Lung (tissue), 16 donors: ENCODE measurements around the gene TMTC2. TPM values are rescaled to one million over a fixed set of nuclear protein-coding genes. Genes with fewer than 3 reads are reported as not detected.

Source experiments
- ATAC-seq: fragments of 200-7000 bp; cut with Tn5 transposase; one replicate; pipeline ENCODE4 v1.9.1; 2020; ENCODE audit warnings: moderate number of reproducible peaks; ENCODE audit not compliant: insufficient read depth, low FRiP score
- DNase-seq, 3 donors: peaks; one replicate each; pipeline ENCODE4 v3.0.0-alpha.2; 2013 to 2017
- H3K27ac ChIP-seq, 2 donors: one replicate each; pipeline ENCODE4 v1.5.1; 2013; ENCODE audit warnings: mild to moderate bottlenecking in 2 of 2, moderate library complexity in 2 of 2, control low read depth in 1 of 2, inconsistent platforms in 1 of 2, low read depth in 1 of 2, low read length in 1 of 2
- H3K27me3 ChIP-seq, 3 donors: one replicate each; pipeline ENCODE4 v1.5.1; 2013; ENCODE audit warnings: low read length in 2 of 3; ENCODE audit not compliant: control insufficient read depth in 3 of 3, insufficient read depth in 3 of 3
- H3K36me3 ChIP-seq, 4 donors: one replicate each; pipeline ENCODE4 v1.5.1; 2013; ENCODE audit warnings: low read length in 4 of 4, mild to moderate bottlenecking in 1 of 4, moderate library complexity in 1 of 4; ENCODE audit not compliant: control insufficient read depth in 4 of 4, insufficient read depth in 4 of 4
- H3K4me1 ChIP-seq, 5 donors: one replicate each; pipeline ENCODE4 v1.5.1; 2013; ENCODE audit warnings: low read length in 5 of 5, mild to moderate bottlenecking in 2 of 5, moderate library complexity in 1 of 5; ENCODE audit not compliant: control insufficient read depth in 5 of 5, insufficient read depth in 5 of 5
- H3K4me3 ChIP-seq: one replicate; pipeline ENCODE4 v1.5.1; 2013; ENCODE audit warnings: mild to moderate bottlenecking, control low read depth, moderate library complexity
- H3K9ac ChIP-seq, 2 donors: one replicate each; pipeline ENCODE4 v1.5.1; 2013; ENCODE audit warnings: low read length in 2 of 2, control low read depth in 1 of 2; ENCODE audit not compliant: insufficient read depth in 1 of 2
- H3K9me3 ChIP-seq, 4 donors: one replicate each; pipeline ENCODE4 v1.5.1; 2013; ENCODE audit warnings: low read length in 3 of 4, mild to moderate bottlenecking in 1 of 4, moderate library complexity in 1 of 4; ENCODE audit not compliant: control insufficient read depth in 4 of 4, insufficient read depth in 3 of 4
- CTCF ChIP-seq: IDR thresholded peaks from 2 replicates; pipeline ENCODE4 v1.5.1; 2012; ENCODE audit warnings: mild to moderate bottlenecking; ENCODE audit errors: control extremely low read depth, extremely low read depth
- WGBS, 2 donors: extraction: QIAGEN DNeasy Blood & Tissue Kit; methylation state at CpG; one replicate each; pipeline ENCODE4 v1.1.7; 2013; 5-methylcytosine and 5-hydroxymethylcytosine counted together
- long read RNA-seq, 5 donors: transcript quantifications; one replicate each; lab custom pipeline, GENCODE V29; 2026
- polyA plus RNA-seq, 2 donors: library from polyadenylated mRNA; stranded (reverse); fragments of 200-250 nt; gene quantifications; one replicate each; pipeline ENCODE4 v1.2.1, GENCODE V29; 2013
- total RNA-seq, 2 donors: library from RNA; depleted of rRNA in 1 of 2; stranded (reverse); fragments of >200 nt in 1 of 2; gene quantifications; one replicate each; pipeline ENCODE4 v1.2.1, GENCODE V29; 2014 to 2021
- donor health status: control.
- donor health status: control.
- donor health status: Bipolar disorder and iron deficiency.
- donor health status: healthy.
- donor health status: DM: yes; HTN: yes; CAD: no.

The TMTC2 gene
- total RNA-seq, result 10 to 100 TPM; 20.3 to 77.1 TPM
- 1 to 10 TPM; 5.3 to 7.8 TPM for polyA plus RNA-seq
- long read RNA-seq, donor 1, full-length matches to known transcripts, result 3 of 26 reads
- long read RNA-seq, donor 1, partial matches to known transcripts, result 23 of 26 reads
- long read RNA-seq, donor 1, other reads (novel, unspliced or antisense), result 0 of 26 reads
- long read RNA-seq, donor 2, partial matches to known transcripts, result 10 of 10 reads
- long read RNA-seq, donor 2, other reads (novel, unspliced or antisense), result 0 of 10 reads
- long read RNA-seq, donor 3, result 0 reads
- long read RNA-seq, donor 4, result 0 reads
- long read RNA-seq, donor 5, full-length matches to known transcripts, result 4 of 29 reads
- long read RNA-seq, donor 5, partial matches to known transcripts, result 25 of 29 reads
- long read RNA-seq, donor 5, other reads (novel, unspliced or antisense), result 0 of 29 reads

GRCh38 chr12:82686168-82687020, at the start of gene TMTC2:
TMTC2 (plus strand) TSS chr12:82686906.
- 0% methylated on average over 38 to 39 of the region's 39 CpGs for WGBS, 2 donors
- peak; percentile 96 for ATAC-seq
- Histone ChIP-seq H3K4me3 (peak within 1 kb of the TSS; percentile 61), H3K4me1 (peaks cover 0 to 37% (median 0%) of the 10 kb centered on the region in 5 donors), H3K27ac (peak within 1 kb of the TSS; percentile 83 to 92), H3K9me3 (no peaks in the 10 kb centered on the region), H3K9ac (peak within 1 kb of the TSS; percentile 68 to 98), H3K36me3 (peaks cover 0 to 2% (median 0%) of the 10 kb centered on the region in 4 donors), H3K27me3 (no peaks in the 10 kb centered on the region)
- peak; percentile 96 to 98 (median 96) for DNase-seq
- TF ChIP-seq CTCF, result no peak

GRCh38 chr12:82638324-82638723, 48.4 kb upstream of the TMTC2 start:
- Histone ChIP-seq H3K27me3 (no peaks in the 10 kb centered on the region), H3K4me1 (no peaks in the 10 kb centered on the region), H3K36me3 (no peaks in the 10 kb centered on the region), H3K27ac (no peak overlapping the region), H3K9ac (no peak overlapping the region), H3K9me3 (peaks cover 0 to 2% (median 0%) of the 10 kb centered on the region in 4 donors), H3K4me3 (no peak overlapping the region)
- TF ChIP-seq CTCF, result no peak
- no peak for DNase-seq
- WGBS, 2 donors, result 93 to 98% methylated on average over 1 of the region's 1 CpG
- ATAC-seq, result no peak

GRCh38 chr12:82644896-82645295, 41.8 kb upstream of the TMTC2 start:
- Histone ChIP-seq H3K4me3 (no peak overlapping the region), H3K36me3 (no peaks in the 10 kb centered on the region), H3K4me1 (no peaks in the 10 kb centered on the region), H3K9me3 (no peaks in the 10 kb centered on the region), H3K27me3 (no peaks in the 10 kb centered on the region), H3K27ac (no peak overlapping the region), H3K9ac (no peak overlapping the region)
- no peak for TF ChIP-seq CTCF
- DNase-seq, result no peak
- no peak for ATAC-seq
- WGBS, 2 donors, result 83 to 93% methylated on average over 2 of the region's 2 CpGs
